Epithelial cell of proximal tubule (primary cell): ENCODE measurements around the gene SIM2. TPM values are rescaled to one million over a fixed set of nuclear protein-coding genes. Genes with fewer than 3 reads are reported as not detected.
"Not testable (repeated sequence)": the region's sequence is repeated elsewhere in the genome, so short reads cannot be mapped to it uniquely, and the experiment has no call there.

ENCODE experiments used
- DNase-seq: peaks from one replicate; pipeline ENCODE4 v3.0.0-alpha.2; 2011; ENCODE audit warnings: low read depth
- H3K4me3 ChIP-seq: 2 replicates; pipeline ENCODE4 v1.5.1; 2011; ENCODE audit warnings: low read depth, mild to moderate bottlenecking, low read length
- CTCF ChIP-seq: conservative IDR thresholded peaks from 2 replicates; pipeline ENCODE4 v1.5.1; 2012; ENCODE audit warnings: low read depth, mild to moderate bottlenecking, low read length
- total RNA-seq: library from RNA; depleted of rRNA; stranded (reverse); fragments of >200 nt; gene quantifications from 2 replicates; pipeline ENCODE4 v1.2.3, GENCODE V29; 2015

The SIM2 gene
- total RNA-seq, 1 donor from 2014 or later = 22.3 TPM

- no peak for DNase-seq
- TF ChIP-seq CTCF = peak; percentile 65
- no peak overlapping the region for H3K4me3 ChIP-seq
These were observed 37.2 kb upstream of the SIM2 start for GRCh38 chr21:36661511-36662309.

- no peak overlapping the region for H3K4me3 ChIP-seq
- no peak for DNase-seq
- TF ChIP-seq CTCF = no peak
These were observed 35.7 kb upstream of the SIM2 start for GRCh38 chr21:36663033-36663855.

- TF ChIP-seq CTCF = no peak
- H3K4me3 ChIP-seq = no peak overlapping the region
- DNase-seq = no peak
These were observed 34.3 kb upstream of the SIM2 start for GRCh38 chr21:36664662-36664990.

GRCh38 chr21:36665806-36666205 lies 33.1 kb upstream of the SIM2 start:
- no peak overlapping the region for H3K4me3 ChIP-seq
- no peak for DNase-seq
- TF ChIP-seq CTCF = no peak

GRCh38 chr21:36668713-36669112 lies 30.2 kb upstream of the SIM2 start:
- no peak for TF ChIP-seq CTCF
- no peak for DNase-seq
- no peak overlapping the region for H3K4me3 ChIP-seq

- no peak for TF ChIP-seq CTCF
- DNase-seq = no peak
- no peak overlapping the region for H3K4me3 ChIP-seq
These were observed 27.1 kb upstream of the SIM2 start for GRCh38 chr21:36671836-36672235.

- DNase-seq, H3K4me3 ChIP-seq: not testable (repeated sequence)
These were observed 26.6 kb upstream of the SIM2 start for GRCh38 chr21:36672296-36672695.
